Smooth muscle cell (in vitro differentiated cells): ENCODE results near the gene SLC24A4. TPM values are rescaled to one million over a fixed set of nuclear protein-coding genes. Genes with fewer than 3 reads are reported as not detected.

Experiments used
- DNase-seq: peaks from one replicate; lab custom pipeline; 2025; ENCODE audit not compliant: unreplicated experiment; lab: John Stamatoyannopoulos, UW
- H2AFZ ChIP-seq: fragments of 200-600 bp; sonication (generic); 2 replicates; pipeline ENCODE4 v1.6.0; 2016; ENCODE audit warnings: antibody characterized with exemption, low read depth, mild to moderate bottlenecking
- H3F3A ChIP-seq: fragments of 200-600 bp; sonication (generic); 2 replicates; pipeline ENCODE4 v1.6.0; 2017; ENCODE audit warnings: antibody characterized with exemption, low read depth
- H3K27ac ChIP-seq: fragments of 200-600 bp; sonication (generic); 2 replicates; pipeline ENCODE4 v1.5.1; 2016; ENCODE audit warnings: low read depth, mild to moderate bottlenecking
- H3K27me3 ChIP-seq: fragments of 200-600 bp; sonication (generic); 2 replicates; pipeline ENCODE4 v1.6.1; 2016; ENCODE audit warnings: low read depth, mild to moderate bottlenecking
- H3K36me3 ChIP-seq: fragments of 200-600 bp; sonication (generic); 2 replicates; pipeline ENCODE4 v1.5.1; 2016; ENCODE audit warnings: low read depth
- H3K4me1 ChIP-seq: fragments of 200-600 bp; sonication (generic); 2 replicates; pipeline ENCODE4 v1.5.1; 2016; ENCODE audit warnings: low read depth
- H3K4me2 ChIP-seq: fragments of 200-600 bp; sonication (generic); 2 replicates; pipeline ENCODE4 v1.6.0; 2016; ENCODE audit warnings: mild to moderate bottlenecking
- H3K4me3 ChIP-seq: fragments of 200-600 bp; sonication (generic); 2 replicates; pipeline ENCODE4 v1.5.1; 2016; ENCODE audit warnings: mild to moderate bottlenecking
- H3K79me2 ChIP-seq: fragments of 200-600 bp; sonication (generic); 2 replicates; pipeline ENCODE4 v1.6.0; 2016; ENCODE audit warnings: low read depth, mild to moderate bottlenecking
- H3K9ac ChIP-seq: fragments of 200-600 bp; sonication (generic); 2 replicates; pipeline ENCODE4 v1.6.0; 2016; ENCODE audit warnings: low read depth
- H3K9me3 ChIP-seq: fragments of 200-600 bp; sonication (generic); replicated peaks from 2 replicates; pipeline ENCODE4 v1.5.1; 2016; ENCODE audit warnings: low read depth
- H4K20me1 ChIP-seq: fragments of 200-600 bp; sonication (generic); 2 replicates; pipeline ENCODE4 v1.6.0; 2016; ENCODE audit warnings: low read depth
- CTCF ChIP-seq: fragments of 200-600 bp; sonication (generic); IDR thresholded peaks from 2 replicates; pipeline ENCODE4 v1.5.1; 2017; ENCODE audit warnings: borderline replicate concordance, mild to moderate bottlenecking, antibody characterized with exemption; ENCODE audit not compliant: insufficient read depth, poor library complexity, severe bottlenecking
- WGBS: methylation state at CpG from one replicate; pipeline ENCODE4 v1.1.7; 2016; ENCODE audit warnings: low lambda C conversion rate; 5-methylcytosine and 5-hydroxymethylcytosine counted together
- polyA plus RNA-seq: library from polyadenylated mRNA; unstranded; fragments of >200 nt; fragmentation: Nextera tagmentation; extraction: Ambion mirVana; gene quantifications from 2 replicates; pipeline ENCODE4 v1.2.1, GENCODE V29; 2016
- total RNA-seq: library from RNA; depleted of rRNA; stranded (reverse); fragments of >200 nt; gene quantifications from 2 replicates; pipeline ENCODE4 v1.2.3, GENCODE V29; 2014

Gene SLC24A4
- total and polyA plus RNA-seq, 2 experiments from 2014 or later, result 0.58 TPM; not detected in 1

DNA sequence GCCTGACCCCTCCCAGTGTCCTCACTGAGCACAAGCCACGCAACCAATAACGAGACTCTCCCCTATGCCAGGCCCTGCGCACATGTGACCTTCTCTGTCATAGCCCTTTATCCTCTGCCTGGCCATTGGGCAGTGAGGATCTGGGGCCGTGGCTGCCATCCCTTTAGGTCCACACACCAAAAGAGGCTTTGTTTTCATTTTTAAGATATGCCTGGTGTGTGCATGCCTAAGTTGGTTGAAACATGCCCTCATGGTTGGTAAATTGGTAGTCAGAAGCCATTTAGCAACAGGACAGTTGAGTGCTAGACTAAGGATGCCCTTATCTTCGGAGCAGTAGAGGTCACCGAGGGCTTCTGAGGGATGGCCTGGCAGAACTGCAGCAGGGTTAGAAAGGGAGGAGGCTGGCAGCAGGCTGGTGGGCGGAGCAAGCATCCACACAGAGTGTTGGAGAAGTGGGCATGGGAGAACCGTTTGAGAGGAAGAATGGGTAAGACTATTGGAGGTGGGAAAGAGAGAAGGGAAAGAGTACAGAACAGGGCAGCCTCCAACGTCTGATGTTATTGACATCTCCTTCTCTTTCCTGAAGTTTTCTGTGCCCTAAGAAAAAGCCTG, 75.1 kb downstream of the SLC24A4 start:
- no peaks in the 10 kb centered on the region for H3K27me3 ChIP-seq
- no peak overlapping the region for H3K9ac ChIP-seq
- TF ChIP-seq CTCF, result no peak
- peak overlapping the region; percentile 56 for H3K4me2 ChIP-seq
- no peaks in the 10 kb centered on the region for H3K4me1 ChIP-seq
- no peak overlapping the region for H2AFZ ChIP-seq
- no peaks in the 10 kb centered on the region for H3K9me3 ChIP-seq
- H3K36me3 ChIP-seq, result no peaks in the 10 kb centered on the region
- H3F3A ChIP-seq, result peaks cover 2% of the 10 kb centered on the region
- 88% methylated on average over 9 of the region's 9 CpGs for WGBS
- H3K79me2 ChIP-seq, result no peaks in the 10 kb centered on the region
- no peak overlapping the region for H3K4me3 ChIP-seq
- H3K27ac ChIP-seq, result no peak overlapping the region
- DNase-seq, result no peak
- no peaks in the 10 kb centered on the region for H4K20me1 ChIP-seq

GRCh38 chr14:92398888-92399636, 76.1 kb downstream of the SLC24A4 start:
- Histone ChIP-seq H3K4me3 (no peak overlapping the region), H2AFZ (no peak overlapping the region), H4K20me1 (no peaks in the 10 kb centered on the region), H3K9ac (no peak overlapping the region), H3K79me2 (no peaks in the 10 kb centered on the region), H3K27ac (no peak overlapping the region), H3K4me1 (no peaks in the 10 kb centered on the region), H3F3A (peaks cover 2% of the 10 kb centered on the region), H3K4me2 (no peak overlapping the region), H3K9me3 (no peaks in the 10 kb centered on the region), H3K27me3 (no peaks in the 10 kb centered on the region), H3K36me3 (no peaks in the 10 kb centered on the region)
- no peak for DNase-seq
- no peak for TF ChIP-seq CTCF
- 86% methylated on average over 7 of the region's 7 CpGs for WGBS

GRCh38 chr14:92400579-92401444, 77.8 kb downstream of the SLC24A4 start:
- H4K20me1 ChIP-seq, result no peaks in the 10 kb centered on the region
- no peak for TF ChIP-seq CTCF
- H3K9me3 ChIP-seq, result no peaks in the 10 kb centered on the region
- no peak overlapping the region for H3K9ac ChIP-seq
- no peak for DNase-seq
- H3K27ac ChIP-seq, result no peak overlapping the region
- peaks cover 2% of the 10 kb centered on the region for H3F3A ChIP-seq
- no peak overlapping the region for H2AFZ ChIP-seq
- no peaks in the 10 kb centered on the region for H3K4me1 ChIP-seq
- H3K27me3 ChIP-seq, result no peaks in the 10 kb centered on the region
- H3K36me3 ChIP-seq, result no peaks in the 10 kb centered on the region
- H3K4me2 ChIP-seq, result peak overlapping the region; percentile 14
- no peak overlapping the region for H3K4me3 ChIP-seq
- H3K79me2 ChIP-seq, result no peaks in the 10 kb centered on the region
- 48% methylated on average over 7 of the region's 7 CpGs for WGBS
